GM18502 (cell line): ENCODE measurements around the gene DNAJC11.
A peak's percentile ranks its signal among the peaks of the same experiment; 100 is the strongest.

Source experiments
- ATAC-seq: cut with Tn5 transposase; IDR thresholded peaks from one replicate; pipeline ENCODE4 v1.9.1; 2021; ENCODE audit warnings: mild to moderate bottlenecking; ENCODE audit not compliant: unreplicated experiment, poor library complexity

DNAJC11 gene

DNA sequence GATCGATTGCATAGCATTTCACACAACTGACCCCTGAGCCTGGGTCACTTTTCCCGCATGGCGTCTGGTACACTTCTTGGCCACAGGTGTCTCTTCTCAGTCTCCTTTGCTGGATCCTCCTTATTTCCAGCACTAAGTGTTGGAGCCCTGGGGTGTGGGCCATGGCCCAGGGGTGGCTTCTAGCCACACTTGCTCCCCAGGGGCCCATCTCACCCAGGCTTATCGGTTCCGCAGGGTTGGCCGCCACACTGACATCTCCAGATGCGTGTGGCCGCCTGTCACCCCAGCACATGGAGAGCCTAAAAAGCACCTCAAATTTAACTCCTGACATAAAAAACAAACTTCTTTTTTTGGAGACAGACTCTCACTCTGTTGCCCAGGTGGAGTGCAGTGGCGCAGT lies 74.6 kb downstream of the DNAJC11 start:
- no peak for ATAC-seq

GRCh38 chr1:6625584-6626149 lies 75.9 kb downstream of the DNAJC11 start:
- no peak for ATAC-seq

GRCh38 chr1:6624710-6625583 lies 76.7 kb downstream of the DNAJC11 start, which contains the start of gene THAP3:
Gene THAP3, plus strand, starts transcription at chr1:6624868. Its CDS starts 351 bp downstream, at chr1:6625219.
- ATAC-seq, result peak; percentile 81

- ATAC-seq, result no peak
Observed at GRCh38 chr1:6623269-6623965, 78.2 kb downstream of the DNAJC11 start.

DNA sequence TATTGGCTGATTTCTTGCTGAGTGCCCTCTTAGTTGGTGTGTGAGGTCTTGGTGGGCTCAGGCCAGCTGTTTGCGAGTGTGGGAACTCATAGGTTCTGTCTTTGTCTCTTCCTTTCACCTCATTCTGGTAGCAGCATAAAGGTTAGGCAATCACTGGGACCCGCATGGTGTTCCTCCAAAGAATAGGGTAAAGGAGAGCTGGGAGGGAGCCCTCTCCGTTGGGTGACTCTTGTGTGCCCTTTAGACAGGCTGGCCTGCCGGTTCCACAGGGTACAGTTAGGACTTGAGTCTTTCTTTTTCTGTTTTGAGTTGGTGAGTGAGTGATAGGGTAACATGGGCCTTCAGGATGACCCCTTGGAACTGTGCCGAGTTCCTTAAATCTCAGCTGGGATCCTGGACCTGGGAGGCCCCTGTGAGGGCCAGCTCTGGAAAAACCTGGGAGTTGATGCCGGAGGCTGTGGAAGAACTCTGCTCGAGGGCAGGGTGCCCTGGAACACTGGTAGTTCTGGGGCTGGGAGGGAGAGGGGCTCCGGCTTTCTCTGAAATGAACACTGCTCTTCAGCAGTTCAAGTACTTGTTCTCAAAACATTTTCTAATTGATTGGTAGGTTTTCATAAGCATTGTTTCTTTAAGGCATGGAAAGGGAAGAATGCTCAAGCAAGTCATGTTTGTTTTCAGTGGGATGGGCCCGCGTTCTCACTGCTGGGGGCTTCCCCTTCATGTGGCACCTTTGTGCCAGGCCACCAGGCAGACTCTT lies 79.0 kb downstream of the DNAJC11 start:
- no peak for ATAC-seq

DNA sequence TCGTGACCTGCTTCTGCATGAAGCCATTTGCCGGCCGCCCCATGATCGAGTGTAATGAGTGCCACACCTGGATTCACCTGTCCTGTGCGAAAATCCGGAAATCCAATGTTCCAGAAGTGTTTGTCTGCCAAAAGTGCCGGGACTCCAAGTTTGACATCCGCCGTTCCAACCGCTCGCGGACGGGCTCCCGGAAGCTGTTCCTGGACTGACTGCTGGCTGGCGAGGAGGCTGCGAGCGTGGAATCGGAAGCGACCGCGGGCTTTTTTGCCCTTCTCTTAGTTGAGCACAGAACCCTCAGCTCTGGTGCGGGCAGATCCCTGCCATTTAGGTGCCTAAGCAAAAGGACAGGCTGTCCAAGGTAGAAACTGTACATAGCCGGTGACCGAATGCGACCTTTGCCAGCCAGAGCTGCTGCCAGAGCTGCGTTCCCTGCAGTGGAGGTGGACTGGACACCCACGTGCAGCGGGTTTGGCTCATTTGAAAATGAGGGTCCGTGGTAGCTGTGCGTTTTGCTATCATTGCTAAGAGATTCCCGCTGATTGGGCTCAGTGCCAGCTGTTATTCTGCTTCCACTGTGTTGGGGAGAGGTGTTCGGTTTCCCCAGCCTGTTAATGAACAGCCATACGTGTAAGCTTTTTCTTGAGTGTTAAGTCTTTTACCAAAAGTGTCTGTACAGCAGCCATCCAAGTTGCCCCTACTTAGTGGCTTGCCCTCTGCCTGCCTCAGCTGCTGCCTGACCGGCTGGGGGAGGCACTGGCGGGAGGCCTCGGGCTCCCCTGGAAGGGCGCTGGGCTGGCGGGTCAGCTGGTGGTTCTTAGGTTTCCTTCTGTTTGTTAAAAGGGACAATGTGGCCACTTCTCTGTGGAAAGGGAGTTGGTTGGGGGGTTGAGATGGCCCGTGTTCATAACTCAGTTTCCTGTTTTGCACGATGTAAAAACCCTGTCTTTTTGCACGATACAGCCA lies 79.9 kb downstream of the DNAJC11 start:
- no peak for ATAC-seq

GRCh38 chr1:6619045-6619444 lies 82.6 kb downstream of the DNAJC11 start:
- ATAC-seq, result no peak

DNA sequence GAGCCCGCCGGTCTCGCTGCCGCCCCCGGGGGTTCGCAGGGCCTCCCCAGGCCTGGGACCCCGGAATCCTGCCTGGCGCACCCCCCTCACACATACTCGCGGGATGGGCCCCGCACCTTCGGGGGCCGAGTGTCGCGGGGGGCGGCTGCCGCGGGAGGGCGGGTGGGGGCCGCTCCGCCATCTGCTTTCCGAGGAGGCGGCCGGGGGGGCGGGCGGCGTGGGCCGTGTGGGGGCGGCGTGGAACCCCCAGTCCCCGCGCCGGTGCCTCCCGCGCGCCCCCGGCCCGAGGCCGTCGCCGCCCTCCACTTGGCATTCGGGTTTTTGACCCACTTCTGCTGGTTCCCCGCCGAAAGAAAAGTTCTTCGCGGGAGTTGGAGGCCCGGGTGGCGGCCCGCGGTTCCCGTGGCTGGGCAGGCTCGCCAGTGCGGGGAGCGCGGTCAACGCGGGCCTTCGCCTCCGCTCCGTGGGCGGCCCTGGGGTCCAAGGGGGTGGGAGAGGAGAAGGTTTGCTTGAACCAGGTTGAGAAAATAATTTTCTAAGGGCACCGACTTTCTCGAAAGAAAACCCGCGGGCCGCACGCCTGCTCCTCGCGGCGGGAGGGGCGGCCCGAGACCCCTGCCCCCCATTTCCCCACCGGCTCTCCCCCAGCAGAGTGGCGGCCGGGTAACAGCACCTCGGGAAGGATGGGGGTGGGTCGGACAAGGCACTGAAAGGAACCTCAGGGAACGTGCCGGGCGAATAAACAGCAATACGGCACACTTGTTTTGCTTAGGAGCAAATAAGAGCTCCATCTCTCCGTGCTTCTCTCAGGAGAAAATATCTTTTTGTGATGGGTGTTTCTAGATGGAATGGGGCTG lies 86.5 kb downstream of the DNAJC11 start:
- no peak for ATAC-seq

GRCh38 chr1:6614019-6614928 lies 87.3 kb downstream of the DNAJC11 start:
- no peak for ATAC-seq

- peak; percentile 92 for ATAC-seq
Observed at GRCh38 chr1:6613361-6614018, 88.1 kb downstream of the DNAJC11 start, which contains the start of gene PHF13. Gene PHF13, plus strand, starts transcription at chr1:6613731. Its CDS starts 336 bp downstream, at chr1:6614067.

DNA sequence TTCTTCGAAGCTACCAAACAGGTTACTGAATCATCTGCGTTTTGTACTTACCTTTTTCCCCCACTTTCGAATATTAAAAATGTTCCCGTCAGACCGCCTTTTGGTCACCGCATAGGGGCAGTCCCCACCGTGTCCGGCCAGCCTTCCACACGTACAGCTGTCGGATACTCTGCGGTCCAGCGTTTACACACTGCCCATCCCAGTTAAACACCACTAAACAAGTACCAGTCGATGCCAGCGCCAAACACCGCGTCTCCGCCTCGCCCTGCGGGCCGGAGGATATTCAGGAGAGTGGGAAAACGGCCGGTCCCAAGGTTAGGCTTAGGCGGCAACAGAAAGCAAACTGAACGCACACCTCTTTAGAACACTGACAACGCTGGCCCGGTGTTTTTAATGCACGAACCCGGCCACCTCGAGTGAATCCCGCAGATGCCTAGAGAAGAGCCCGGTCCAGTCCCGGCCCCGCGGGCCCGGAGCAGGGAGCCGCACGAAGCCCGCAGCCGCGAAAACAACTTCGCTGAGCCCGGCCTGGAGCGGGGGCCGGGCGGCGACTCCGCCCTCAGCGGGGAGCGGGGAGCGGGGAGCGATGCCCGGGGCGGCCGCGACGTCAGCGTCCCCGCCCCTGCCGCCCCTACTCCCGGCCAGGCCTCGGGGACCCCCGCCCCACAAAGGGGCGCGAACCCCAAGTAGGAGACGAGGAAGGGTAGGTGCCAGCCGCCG lies 88.8 kb downstream of the DNAJC11 start:
- ATAC-seq, result peak; percentile 40

- ATAC-seq, result no peak
Observed at GRCh38 chr1:6603915-6604558, 97.6 kb downstream of the DNAJC11 start.

DNA sequence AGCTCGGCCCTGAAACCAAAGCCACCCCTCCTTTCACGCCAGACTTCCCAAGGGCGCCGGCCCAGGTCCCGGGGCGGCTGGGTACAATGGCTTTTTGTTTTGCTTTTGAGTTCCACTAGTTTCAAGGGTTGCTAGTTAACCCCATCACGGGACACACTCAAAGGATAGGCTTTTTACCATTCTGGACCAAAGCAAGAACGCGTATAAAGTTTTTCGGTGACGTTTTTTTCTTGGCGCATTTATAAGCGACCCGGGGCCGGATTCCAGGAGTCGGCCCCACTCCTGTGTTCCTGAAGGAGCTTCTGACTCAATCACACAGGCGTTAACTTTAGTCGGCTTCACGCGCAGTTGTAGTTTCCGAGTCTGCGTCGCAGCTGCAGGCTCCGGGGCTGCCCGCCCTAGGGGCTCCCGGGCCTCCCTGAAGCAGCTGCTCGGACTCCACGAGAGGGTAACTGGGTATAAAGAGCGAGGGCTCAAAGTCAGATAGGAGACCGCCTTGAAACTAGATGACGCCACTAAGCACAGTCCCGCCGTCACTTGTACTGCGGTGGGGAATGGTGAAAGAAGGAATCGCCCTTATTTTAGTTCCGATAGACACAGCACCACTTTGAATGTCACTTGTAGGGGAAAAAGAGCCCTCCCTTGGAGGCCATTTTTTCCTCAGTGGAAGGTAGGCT lies 98.2 kb downstream of the DNAJC11 start:
- peak; percentile 31 for ATAC-seq

GRCh38 chr1:6602669-6603237 lies 98.9 kb downstream of the DNAJC11 start, which contains the start of gene KLHL21:
Gene KLHL21, minus strand, starts transcription at chr1:6602869. Its CDS starts 52 bp downstream, at chr1:6602817.
- peak; percentile 60 for ATAC-seq
